Measurements from ENCODE around the gene TLR10. TPM values are rescaled to one million over a fixed set of nuclear protein-coding genes. Genes with fewer than 3 reads are reported as not detected.

TLR10 gene
- total and polyA plus RNA-seq, 9 of the 15 experiments (the other 6 are each of a cell fraction or from before 2014, with no cell fraction given), result 0.03 to 0.05 TPM; not detected in 7

GRCh38 chr4:38734446-38734845 lies 48.3 kb downstream of the TLR10 start:
- H3K27ac ChIP-seq (ENCODE audit: extremely low read depth, low read depth, low read length), result no peak overlapping the region
- DNase-seq (ENCODE audit: extremely low read depth in 1 of 4, low spot score in 3 of 4), result no peak
- FAIRE-seq, result no peak
- H3K4me1 ChIP-seq (replicated peaks in 1 of 2; ENCODE audit: control insufficient read depth in 2 of 2, insufficient read depth in 2 of 2, low read length in 2 of 2), result peaks cover 0 to 2% of the 10 kb centered on the region in 2 experiments; a peak in 3 of 5 replicates
- no peaks in the 10 kb centered on the region for H3K9me1 ChIP-seq (ENCODE audit: control insufficient read depth, insufficient read depth, low read length)
- no peaks in the 10 kb centered on the region for H3K79me2 ChIP-seq (ENCODE audit: control insufficient read depth, insufficient read depth, low read length)
- no peak overlapping the region for H3K4me2 ChIP-seq (ENCODE audit: insufficient read depth, low read length)
- ChIA-PET POLR2A (interaction anchor here (0.6 to 2.0 kb wide), 3 partner anchors 11 to 724 kb away, joined by 3 to 9 read pairs (median 3); partner anchors contain the start of genes LIAS and RPL9), CTCF (ENCODE audit: low intra/inter-chr PET ratio) (no interaction called here)
- in situ Hi-C loops (cut with MboI) (loop anchor here (5.0 kb wide), 4 partner anchors 57 to 917 kb away; no protein-coding TSS in a partner anchor), intact Hi-C loops (cut with micrococcal nuclease) (no loop called here)
- TF ChIP-seq BRF2 (IDR thresholded peaks at IDR 0.05; ENCODE audit: borderline replicate concordance, insufficient read depth, insufficient read length) (no peak), CBX5 (IDR thresholded peaks at IDR 0.05; ENCODE audit: borderline replicate concordance, low read depth) (no peak), ZBTB1 (CRISPR knock-in tag; IDR thresholded peaks at IDR 0.05; ENCODE audit: borderline replicate concordance, low read depth) (no peak), SAFB (IDR thresholded peaks at IDR 0.05; ENCODE audit: borderline replicate concordance, low read depth, low read length) (no peak), MCM5 (IDR thresholded peaks at IDR 0.05; ENCODE audit: low read depth) (no peak), PATZ1 (CRISPR knock-in tag; IDR thresholded peaks at IDR 0.05; ENCODE audit: borderline replicate concordance) (no peak), MAFG (tag; conservative IDR thresholded peaks at IDR 0.05) (no peak), ZNF436 (CRISPR knock-in tag; IDR thresholded peaks at IDR 0.05) (no peak), NCOA4 (IDR thresholded peaks at IDR 0.05; ENCODE audit: partially characterized antibody) (no peak), FIP1L1 (IDR thresholded peaks at IDR 0.05; ENCODE audit: low read depth, low read length, poor library complexity, severe bottlenecking) (no peak), ESRRB (CRISPR knock-in tag; IDR thresholded peaks at IDR 0.05; ENCODE audit: borderline replicate concordance) (no peak), ERF (CRISPR knock-in tag; IDR thresholded peaks at IDR 0.05) (no peak)
- ATAC-seq, result no peak
- peaks cover 6% of the 10 kb centered on the region for H3K9me3 ChIP-seq (replicated peaks; ENCODE audit: control insufficient read depth, insufficient read depth, low read depth, low read length)
- H3K36me3 ChIP-seq (ENCODE audit: control insufficient read depth, insufficient read depth, low read length), result no peaks in the 10 kb centered on the region
- H3K9ac ChIP-seq (ENCODE audit: insufficient read depth in 1 of 2, low read depth in 2 of 2, low read length in 2 of 2), result no peak overlapping the region
- H2AFZ ChIP-seq (ENCODE audit: low read depth, low read length), result no peak overlapping the region
- H4K20me1 ChIP-seq (replicated peaks; ENCODE audit: control insufficient read depth, insufficient read depth, low read length), result no peaks in the 10 kb centered on the region
- WGBS (ENCODE audit: insufficient coverage, low coverage, missing lambda C conversion rate), result 4% methylated on average over 5 of the region's 5 CpGs
- no TSS peak for BruUV-seq (replicated peaks)
- H3K4me3 ChIP-seq, result no peak overlapping the region
- no peaks in the 10 kb centered on the region for H3K27me3 ChIP-seq (ENCODE audit: control insufficient read depth in 2 of 2, insufficient read depth in 2 of 2, low read length in 2 of 2)

Data from K562 (cell line).